ENCODE measurements around the gene TSHZ2. TPM values are rescaled to one million over a fixed set of nuclear protein-coding genes. Genes with fewer than 3 reads are reported as not detected.

The TSHZ2 gene
- total and polyA plus RNA-seq, 9 of the 15 experiments (the other 6 are each of a cell fraction or from before 2014, with no cell fraction given): 0.03 to 0.20 (median 0.05) TPM; not detected in 4

DNA sequence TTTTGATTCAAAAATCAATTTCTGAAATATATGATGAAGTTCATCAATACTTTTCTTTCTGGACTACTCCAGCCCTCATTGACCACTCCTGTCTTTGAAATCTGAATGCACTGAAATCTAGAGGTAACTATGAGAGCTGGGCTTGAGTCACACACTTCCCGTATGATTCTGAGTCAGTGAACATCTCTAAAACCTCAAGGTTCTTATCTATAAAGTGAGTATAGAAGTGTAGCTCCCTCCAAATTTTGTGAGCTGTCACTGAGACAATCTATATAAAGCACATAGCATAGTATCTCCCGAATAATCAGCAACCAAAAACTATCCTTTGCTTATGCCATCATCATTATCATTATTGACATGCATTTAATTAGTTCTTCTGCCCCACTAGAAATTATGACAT, 182.4 kb downstream of the TSHZ2 start (continued):
- TF ChIP-seq XRCC4 (IDR thresholded peaks at IDR 0.05; ENCODE audit: extremely low read depth, insufficient read depth, insufficient read length): no peak
- no peak for TF ChIP-seq ADNP (tag; IDR thresholded peaks at IDR 0.05)
- TF ChIP-seq ZSCAN29 (IDR thresholded peaks at IDR 0.05): no peak
- TF ChIP-seq, protein P1, sequence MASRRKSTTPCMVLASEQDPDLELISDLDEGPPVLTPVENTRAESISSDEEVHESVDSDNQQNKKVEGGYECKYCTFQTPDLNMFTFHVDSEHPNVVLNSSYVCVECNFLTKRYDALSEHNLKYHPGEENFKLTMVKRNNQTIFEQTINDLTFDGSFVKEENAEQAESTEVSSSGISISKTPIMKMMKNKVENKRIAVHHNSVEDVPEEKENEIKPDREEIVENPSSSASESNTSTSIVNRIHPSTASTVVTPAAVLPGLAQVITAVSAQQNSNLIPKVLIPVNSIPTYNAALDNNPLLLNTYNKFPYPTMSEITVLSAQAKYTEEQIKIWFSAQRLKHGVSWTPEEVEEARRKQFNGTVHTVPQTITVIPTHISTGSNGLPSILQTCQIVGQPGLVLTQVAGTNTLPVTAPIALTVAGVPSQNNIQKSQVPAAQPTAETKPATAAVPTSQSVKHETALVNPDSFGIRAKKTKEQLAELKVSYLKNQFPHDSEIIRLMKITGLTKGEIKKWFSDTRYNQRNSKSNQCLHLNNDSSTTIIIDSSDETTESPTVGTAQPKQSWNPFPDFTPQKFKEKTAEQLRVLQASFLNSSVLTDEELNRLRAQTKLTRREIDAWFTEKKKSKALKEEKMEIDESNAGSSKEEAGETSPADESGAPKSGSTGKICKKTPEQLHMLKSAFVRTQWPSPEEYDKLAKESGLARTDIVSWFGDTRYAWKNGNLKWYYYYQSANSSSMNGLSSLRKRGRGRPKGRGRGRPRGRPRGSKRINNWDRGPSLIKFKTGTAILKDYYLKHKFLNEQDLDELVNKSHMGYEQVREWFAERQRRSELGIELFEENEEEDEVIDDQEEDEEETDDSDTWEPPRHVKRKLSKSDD (conservative IDR thresholded peaks at IDR 0.05; ENCODE audit: low read length): no peak

GRCh38 chr20:53157443-53158408, 185.6 kb downstream of the TSHZ2 start:
- Histone ChIP-seq H3K9ac (ENCODE audit: insufficient read depth in 1 of 2, low read depth in 2 of 2, low read length in 2 of 2) (no peak overlapping the region), H3K27ac (ENCODE audit: extremely low read depth, low read depth, low read length) (no peak overlapping the region), H3K4me3 (no peak overlapping the region), H3K4me1 (replicated peaks in 1 of 2; ENCODE audit: control insufficient read depth in 2 of 2, insufficient read depth in 2 of 2, low read length in 2 of 2) (peaks cover 14 to 20% of the 10 kb centered on the region in 2 experiments), H3K27me3 (ENCODE audit: control insufficient read depth in 2 of 2, insufficient read depth in 2 of 2, low read length in 2 of 2) (no peaks in the 10 kb centered on the region), H3K4me2 (ENCODE audit: insufficient read depth, low read length) (no peak overlapping the region), H3K79me2 (ENCODE audit: control insufficient read depth, insufficient read depth, low read length) (no peaks in the 10 kb centered on the region), H3K9me1 (ENCODE audit: control insufficient read depth, insufficient read depth, low read length) (no peaks in the 10 kb centered on the region), H3K36me3 (ENCODE audit: control insufficient read depth, insufficient read depth, low read length) (no peaks in the 10 kb centered on the region), H3K9me3 (replicated peaks; ENCODE audit: control insufficient read depth, insufficient read depth, low read depth, low read length) (peaks cover 9% of the 10 kb centered on the region; the same call in 1 of the 2 replicates), H2AFZ (ENCODE audit: low read depth, low read length) (peak overlapping the region; percentile 72), H4K20me1 (replicated peaks; ENCODE audit: control insufficient read depth, insufficient read depth, low read length) (no peaks in the 10 kb centered on the region)
- CTCF ChIA-PET (ENCODE audit: low intra/inter-chr PET ratio): no interaction called here
- POLR2A ChIA-PET: no interaction called here
- ATAC-seq (peak; percentile 56), DNase-seq (ENCODE audit: extremely low read depth in 1 of 4, low spot score in 3 of 4) (peak; percentile 55 to 79 (median 59)), FAIRE-seq (peak; percentile 52)
- WGBS (ENCODE audit: insufficient coverage, low coverage, missing lambda C conversion rate): 70% methylated on average over 11 of the region's 11 CpGs
- intact Hi-C loops (cut with micrococcal nuclease): loop anchor here (1.0 to 2.0 kb wide), 3 partner anchors 18 to 60 kb away; no protein-coding TSS in a partner anchor
- in situ Hi-C loops (cut with MboI): no loop called here
- BruUV-seq (replicated peaks): no TSS peak
- TF ChIP-seq, protein P2, sequence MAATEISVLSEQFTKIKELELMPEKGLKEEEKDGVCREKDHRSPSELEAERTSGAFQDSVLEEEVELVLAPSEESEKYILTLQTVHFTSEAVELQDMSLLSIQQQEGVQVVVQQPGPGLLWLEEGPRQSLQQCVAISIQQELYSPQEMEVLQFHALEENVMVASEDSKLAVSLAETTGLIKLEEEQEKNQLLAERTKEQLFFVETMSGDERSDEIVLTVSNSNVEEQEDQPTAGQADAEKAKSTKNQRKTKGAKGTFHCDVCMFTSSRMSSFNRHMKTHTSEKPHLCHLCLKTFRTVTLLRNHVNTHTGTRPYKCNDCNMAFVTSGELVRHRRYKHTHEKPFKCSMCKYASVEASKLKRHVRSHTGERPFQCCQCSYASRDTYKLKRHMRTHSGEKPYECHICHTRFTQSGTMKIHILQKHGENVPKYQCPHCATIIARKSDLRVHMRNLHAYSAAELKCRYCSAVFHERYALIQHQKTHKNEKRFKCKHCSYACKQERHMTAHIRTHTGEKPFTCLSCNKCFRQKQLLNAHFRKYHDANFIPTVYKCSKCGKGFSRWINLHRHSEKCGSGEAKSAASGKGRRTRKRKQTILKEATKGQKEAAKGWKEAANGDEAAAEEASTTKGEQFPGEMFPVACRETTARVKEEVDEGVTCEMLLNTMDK (IDR thresholded peaks at IDR 0.05; ENCODE audit: borderline replicate concordance, insufficient read depth, low read depth, low read length, poor library complexity, severe bottlenecking): peak; percentile 62
- TF ChIP-seq, protein P3, sequence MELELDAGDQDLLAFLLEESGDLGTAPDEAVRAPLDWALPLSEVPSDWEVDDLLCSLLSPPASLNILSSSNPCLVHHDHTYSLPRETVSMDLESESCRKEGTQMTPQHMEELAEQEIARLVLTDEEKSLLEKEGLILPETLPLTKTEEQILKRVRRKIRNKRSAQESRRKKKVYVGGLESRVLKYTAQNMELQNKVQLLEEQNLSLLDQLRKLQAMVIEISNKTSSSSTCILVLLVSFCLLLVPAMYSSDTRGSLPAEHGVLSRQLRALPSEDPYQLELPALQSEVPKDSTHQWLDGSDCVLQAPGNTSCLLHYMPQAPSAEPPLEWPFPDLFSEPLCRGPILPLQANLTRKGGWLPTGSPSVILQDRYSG (tag; conservative IDR thresholded peaks at IDR 0.05; ENCODE audit: low read depth): no peak
- TF ChIP-seq RAD21 (CRISPR knock-in tag; conservative IDR thresholded peaks at IDR 0.05 in 1 of 2, IDR thresholded peaks at IDR 0.05 in 1 of 2) (peak in 1 of 2 experiments; percentile 68; a peak in 3 of 4 replicates), TRIM28 (IDR thresholded peaks at IDR 0.05) (0 out of 2 replicates have a peak, but pooled peaks have one; percentile 37), RNF2 (IDR thresholded peaks at IDR 0.05) (no peak), EHMT2 (IDR thresholded peaks at IDR 0.05) (0 out of 2 replicates have a peak, but pooled peaks have one; percentile 21), SPI1 (IDR thresholded peaks at IDR 0.05; ENCODE audit: borderline replicate concordance, low read depth, low read length) (peak; percentile 57)
